ENCODE measurements around the gene GLCE. TPM values are rescaled to one million over a fixed set of nuclear protein-coding genes. Genes with fewer than 3 reads are reported as not detected.

The GLCE gene
- total and polyA plus RNA-seq, 2 experiments from 2014 or later, result 9.7 to 17.1 TPM

- no peak overlapping the region for H3K4me2 ChIP-seq (ENCODE audit: unreplicated experiment)
- H3K4me1 ChIP-seq (ENCODE audit: insufficient read depth), result no peaks in the 10 kb centered on the region
- no peak overlapping the region for H2AFZ ChIP-seq
- no peaks in the 10 kb centered on the region for H3K9me2 ChIP-seq (ENCODE audit: insufficient read depth)
- TF ChIP-seq EZH2 (IDR thresholded peaks at IDR 0.05; ENCODE audit: insufficient read depth, poor library complexity, severe bottlenecking), result no peak
- no peak for TF ChIP-seq EZH2phosphoT487 (IDR thresholded peaks at IDR 0.05; ENCODE audit: insufficient read depth, low read depth)
- no peaks in the 10 kb centered on the region for H3K36me3 ChIP-seq (ENCODE audit: low read depth)
- H3K27ac ChIP-seq, result no peak overlapping the region
- no peak for DNase-seq
- no peak overlapping the region for H3K4me3 ChIP-seq
- H3F3A ChIP-seq (ENCODE audit: insufficient read depth), result no peaks in the 10 kb centered on the region
- H3K79me2 ChIP-seq (ENCODE audit: insufficient read depth), result no peaks in the 10 kb centered on the region
- H3K9ac ChIP-seq, result no peak overlapping the region
- in situ Hi-C loops (cut with MboI), result no loop called here
- no peaks in the 10 kb centered on the region for H4K20me1 ChIP-seq (ENCODE audit: insufficient read depth)
- H3K9me3 ChIP-seq (ENCODE audit: low read depth), result no peaks in the 10 kb centered on the region
- no peaks in the 10 kb centered on the region for H3K27me3 ChIP-seq (replicated peaks; ENCODE audit: insufficient read depth)
- 70 to 72% methylated on average over 10 of the region's 10 CpGs for WGBS, 2 experiments (ENCODE audit: low coverage in 1 of 2, low lambda C conversion rate in 2 of 2, missing lambda C conversion rate in 2 of 2)
Measured at GRCh38 chr15:69292826-69293420, 132.5 kb downstream of the GLCE start.

GRCh38 chr15:69293741-69294615 lies 133.5 kb downstream of the GLCE start:
- H3F3A ChIP-seq (ENCODE audit: insufficient read depth), result no peaks in the 10 kb centered on the region

GRCh38 chr15:69296606-69297005 lies 136.2 kb downstream of the GLCE start:
- Histone ChIP-seq H4K20me1 (ENCODE audit: insufficient read depth) (no peaks in the 10 kb centered on the region), H3K9me3 (ENCODE audit: low read depth) (no peaks in the 10 kb centered on the region), H3K9me2 (ENCODE audit: insufficient read depth) (no peaks in the 10 kb centered on the region), H3K4me1 (ENCODE audit: insufficient read depth) (no peaks in the 10 kb centered on the region), H3K9ac (no peak overlapping the region), H3K79me2 (ENCODE audit: insufficient read depth) (no peaks in the 10 kb centered on the region), H3K27me3 (replicated peaks; ENCODE audit: insufficient read depth) (no peaks in the 10 kb centered on the region), H3K4me3 (no peak overlapping the region), H3K27ac (no peak overlapping the region), H3K4me2 (ENCODE audit: unreplicated experiment) (no peak overlapping the region), H2AFZ (no peak overlapping the region), H3K36me3 (ENCODE audit: low read depth) (no peaks in the 10 kb centered on the region), H3F3A (ENCODE audit: insufficient read depth) (no peaks in the 10 kb centered on the region)
- in situ Hi-C loops (cut with MboI), result no loop called here
- no peak for TF ChIP-seq EZH2 (IDR thresholded peaks at IDR 0.05; ENCODE audit: insufficient read depth, poor library complexity, severe bottlenecking)
- no peak for TF ChIP-seq EZH2phosphoT487 (IDR thresholded peaks at IDR 0.05; ENCODE audit: insufficient read depth, low read depth)
- no peak for DNase-seq
- WGBS, 2 experiments (ENCODE audit: low coverage in 1 of 2, low lambda C conversion rate in 2 of 2, missing lambda C conversion rate in 2 of 2), result 91 to 94% methylated on average over 6 of the region's 6 CpGs

More at GRCh38 chr15:69293741-69294615, 133.5 kb downstream of the GLCE start:
- no peaks in the 10 kb centered on the region for H3K27me3 ChIP-seq (replicated peaks; ENCODE audit: insufficient read depth)
- no peaks in the 10 kb centered on the region for H3K4me1 ChIP-seq (ENCODE audit: insufficient read depth)
- no peaks in the 10 kb centered on the region for H4K20me1 ChIP-seq (ENCODE audit: insufficient read depth)
- no peaks in the 10 kb centered on the region for H3K9me3 ChIP-seq (ENCODE audit: low read depth)
- H3K4me2 ChIP-seq (ENCODE audit: unreplicated experiment), result no peak overlapping the region
- in situ Hi-C loops (cut with MboI), result no loop called here
- TF ChIP-seq EZH2 (IDR thresholded peaks at IDR 0.05; ENCODE audit: insufficient read depth, poor library complexity, severe bottlenecking) (no peak), EZH2phosphoT487 (IDR thresholded peaks at IDR 0.05; ENCODE audit: insufficient read depth, low read depth) (no peak)
- no peaks in the 10 kb centered on the region for H3K36me3 ChIP-seq (ENCODE audit: low read depth)
- no peaks in the 10 kb centered on the region for H3K79me2 ChIP-seq (ENCODE audit: insufficient read depth)
- no peaks in the 10 kb centered on the region for H3K9me2 ChIP-seq (ENCODE audit: insufficient read depth)
- no peak overlapping the region for H3K4me3 ChIP-seq
- H2AFZ ChIP-seq, result no peak overlapping the region
- WGBS, 2 experiments (ENCODE audit: low coverage in 1 of 2, low lambda C conversion rate in 2 of 2, missing lambda C conversion rate in 2 of 2), result 89 to 90% methylated on average over 11 of the region's 11 CpGs
- H3K9ac ChIP-seq, result no peak overlapping the region
- DNase-seq, result no peak
- H3K27ac ChIP-seq, result no peak overlapping the region

GRCh38 chr15:69297642-69298353 lies 137.4 kb downstream of the GLCE start:
- H3K4me1 ChIP-seq (ENCODE audit: insufficient read depth), result no peaks in the 10 kb centered on the region
- H3K4me3 ChIP-seq, result no peak overlapping the region
- peak overlapping the region; percentile 78; the same call in 1 of the 2 replicates for H2AFZ ChIP-seq
- H4K20me1 ChIP-seq (ENCODE audit: insufficient read depth), result no peaks in the 10 kb centered on the region
- H3K4me2 ChIP-seq (ENCODE audit: unreplicated experiment), result no peak overlapping the region
- no peaks in the 10 kb centered on the region for H3K9me2 ChIP-seq (ENCODE audit: insufficient read depth)
- no peak for DNase-seq
- H3K27ac ChIP-seq, result no peak overlapping the region
- no peak overlapping the region for H3K9ac ChIP-seq
- TF ChIP-seq EZH2phosphoT487 (IDR thresholded peaks at IDR 0.05; ENCODE audit: insufficient read depth, low read depth), result no peak
- no peak for TF ChIP-seq EZH2 (IDR thresholded peaks at IDR 0.05; ENCODE audit: insufficient read depth, poor library complexity, severe bottlenecking)
- in situ Hi-C loops (cut with MboI), result no loop called here
- no peaks in the 10 kb centered on the region for H3K79me2 ChIP-seq (ENCODE audit: insufficient read depth)
- WGBS, 2 experiments (ENCODE audit: low coverage in 1 of 2, low lambda C conversion rate in 2 of 2, missing lambda C conversion rate in 2 of 2), result 87 to 89% methylated on average over 10 of the region's 10 CpGs
- peaks cover 2% of the 10 kb centered on the region; the same call in 1 of the 2 replicates for H3F3A ChIP-seq (ENCODE audit: insufficient read depth)
- H3K9me3 ChIP-seq (ENCODE audit: low read depth), result no peaks in the 10 kb centered on the region
- no peaks in the 10 kb centered on the region for H3K36me3 ChIP-seq (ENCODE audit: low read depth)
- H3K27me3 ChIP-seq (replicated peaks; ENCODE audit: insufficient read depth), result no peaks in the 10 kb centered on the region

Measured in GM23248 (cell line).